A549 (cell line): Measurements from ENCODE around the gene CCR3. TPM values are rescaled to one million over a fixed set of nuclear protein-coding genes. Genes with fewer than 3 reads are reported as not detected.

ENCODE experiments used
- ATAC-seq, 2 experiments: fragments of 200-7000 bp in 1 of 2; fragments of >200 bp in 1 of 2; cut with Nextera tagmentation in 1 of 2; cut with Tn5 transposase in 1 of 2; 3 replicates each; pipeline versions ENCODE4 v1.8.0 to v1.9.1; 2018 to 2020; ENCODE audit warnings: mild to moderate bottlenecking in 1 of 2, moderate library complexity in 1 of 2
- CTCF ChIA-PET: fragments of 300-600 bp; sonication (Branson Sonifier 250); formaldehyde crosslinking; extraction: SDS; loops from one replicate; lab custom pipeline; 2021; ENCODE audit warnings: antibody characterized with exemption, inconsistent platforms; lab: Yijun Ruan, JAX
- POLR2A ChIA-PET: fragments of 350-600 bp; formaldehyde crosslinking; extraction: SDS; loops from one replicate; lab custom pipeline; 2021; ENCODE audit warnings: antibody characterized with exemption, inconsistent platforms; lab: Yijun Ruan, JAX
- DNase-seq, 2 experiments: peaks; one replicate each; pipeline versions ENCODE4 v3.0.0 to v3.0.0-alpha.2; 2011 to 2016; ENCODE audit warnings: low read depth in 1 of 2, low spot score in 1 of 2
- FAIRE-seq: peaks from 2 replicates; lab custom pipeline; 2011; peaks lifted over from hg19 to GRCh38; lab: Jason Lieb, UNC
- H3K27ac ChIP-seq, 2 experiments: fragments of >200 bp; sonication (Bioruptor Twin); formaldehyde crosslinking; 3 replicates each; pipeline ENCODE4 v1.5.1; 2016 to 2017
- H3K4me1 ChIP-seq: fragments of >200 bp; sonication (Bioruptor Twin); formaldehyde crosslinking; 3 replicates; pipeline ENCODE4 v1.6.1; 2016
- H3K4me2 ChIP-seq: fragments of >200 bp; sonication (Bioruptor Twin); formaldehyde crosslinking; 3 replicates; pipeline ENCODE4 v1.6.1; 2016
- H3K4me3 ChIP-seq: fragments of >200 bp; sonication (Bioruptor Twin); formaldehyde crosslinking; 3 replicates; pipeline ENCODE4 v1.5.1; 2016
- H3K9me3 ChIP-seq: fragments of >200 bp; sonication (Bioruptor Twin); formaldehyde crosslinking; 3 replicates; pipeline ENCODE4 v1.6.1; 2016
- CBX2 ChIP-seq: fragments of 200-600 bp; sonication (generic); IDR thresholded peaks from 2 replicates; pipeline ENCODE4 v1.6.1; 2016; ENCODE audit warnings: low read depth, mild to moderate bottlenecking, borderline replicate concordance
- CEBPB ChIP-seq, 2 experiments: fragments of >200 bp in 1 of 2; sonication (Bioruptor Twin) in 1 of 2; formaldehyde crosslinking in 1 of 2; IDR thresholded peaks; 2 replicates each; pipeline ENCODE4 v1.6.1; 2012 to 2016
- CTCF ChIP-seq: fragments of >200 bp; sonication (Bioruptor Twin); formaldehyde crosslinking; IDR thresholded peaks from 3 replicates; pipeline ENCODE4 v1.5.1; 2016
- EP300 ChIP-seq, 2 experiments: fragments of >200 bp; sonication (Bioruptor Twin); formaldehyde crosslinking; IDR thresholded peaks; 2 replicates in 1 of 2; 3 replicates in 1 of 2; pipeline ENCODE4 v1.6.1; 2016 to 2017
- ESRRA ChIP-seq: fragments of 150-350 bp; IDR thresholded peaks from 2 replicates; pipeline ENCODE4 v1.6.1; 2014; ENCODE audit warnings: mild to moderate bottlenecking, low read length, borderline replicate concordance
- FOSB ChIP-seq: fragments of 250-450 bp; sonication (Bioruptor Pico); IDR thresholded peaks from 2 replicates; pipeline ENCODE4 v1.5.0; 2020; ENCODE audit warnings: mild to moderate bottlenecking, moderate library complexity
- FOXS1 ChIP-seq: fragments of 250-450 bp; sonication (Bioruptor Pico); IDR thresholded peaks from 2 replicates; pipeline ENCODE4 v1.5.0; 2020; ENCODE audit warnings: mild to moderate bottlenecking, moderate library complexity
- GATA3 ChIP-seq: IDR thresholded peaks from 2 replicates; pipeline ENCODE4 v1.6.1; 2012; ENCODE audit warnings: borderline replicate concordance
- HOXB5 ChIP-seq: fragments of 250-450 bp; sonication (Bioruptor Pico); IDR thresholded peaks from 2 replicates; pipeline ENCODE4 v1.5.0; 2020; ENCODE audit warnings: mild to moderate bottlenecking, moderate library complexity
- JUN ChIP-seq, 2 experiments: fragments of >200 bp; sonication (Bioruptor Twin); formaldehyde crosslinking; IDR thresholded peaks; 2 replicates in 1 of 2; 3 replicates in 1 of 2; pipeline ENCODE4 v1.6.1; 2016 to 2017
- MAFK ChIP-seq: fragments of 450-650 bp; IDR thresholded peaks from 2 replicates; pipeline ENCODE4 v1.6.1; 2014; ENCODE audit not compliant: partially characterized antibody
- PHF8 ChIP-seq: fragments of 200-600 bp; sonication (generic); IDR thresholded peaks from 2 replicates; pipeline ENCODE4 v1.6.1; 2016; ENCODE audit warnings: low read depth, mild to moderate bottlenecking, antibody characterized with exemption, moderate library complexity, borderline replicate concordance
- RARB ChIP-seq: fragments of 250-450 bp; sonication (Bioruptor Pico); IDR thresholded peaks from 2 replicates; pipeline ENCODE4 v1.8.0; 2021; ENCODE audit warnings: mild to moderate bottlenecking, moderate library complexity
- RCOR1 ChIP-seq: fragments of 150-350 bp; IDR thresholded peaks from 2 replicates; pipeline ENCODE4 v1.6.1; 2014; ENCODE audit warnings: antibody characterized with exemption, low read length, low read depth
- SREBF2 ChIP-seq: fragments of 450-650 bp; IDR thresholded peaks from 2 replicates; pipeline ENCODE4 v1.6.1; 2014; ENCODE audit warnings: mild to moderate bottlenecking, moderate library complexity
- USF2 ChIP-seq: fragments of 450-650 bp; IDR thresholded peaks from 2 replicates; pipeline ENCODE4 v1.6.1; 2014; ENCODE audit warnings: antibody characterized with exemption
- ZC3H11A ChIP-seq: fragments of 450-650 bp; IDR thresholded peaks from 2 replicates; pipeline ENCODE4 v1.6.1; 2014; ENCODE audit warnings: antibody characterized with exemption, mild to moderate bottlenecking
- ZFP36 ChIP-seq: fragments of 450-650 bp; IDR thresholded peaks from 2 replicates; pipeline ENCODE4 v1.6.1; 2014; ENCODE audit warnings: borderline replicate concordance; ENCODE audit not compliant: partially characterized antibody
- ZNF302 ChIP-seq: fragments of 250-450 bp; sonication (Bioruptor Pico); IDR thresholded peaks from 2 replicates; pipeline ENCODE4 v1.9.0; 2021; ENCODE audit warnings: inconsistent platforms, mild to moderate bottlenecking, moderate library complexity
- WGBS: methylation state at CpG from one replicate; pipeline ENCODE4 v1.1.6; 2017; ENCODE audit errors: missing lambda C conversion rate; 5-methylcytosine and 5-hydroxymethylcytosine counted together
- polyA plus RNA-seq, 4 experiments: library from polyadenylated mRNA; depleted of rRNA in 3 of 4; stranded (reverse); fragments of >200 nt; fragmentation: RNase III in 1 of 4; extraction: RNeasy Plus Mini Kit Qiagen cat#74134 plus additional on column Dnase treatment in 1 of 4; gene quantifications; 2 replicates in 3 of 4; 3 replicates in 1 of 4; pipeline ENCODE4 v1.2.3, GENCODE V29; 2011 to 2017
- TF ChIP-seq, protein P1 (sequence below): fragments of >200 bp; sonication (Bioruptor Twin); formaldehyde crosslinking; IDR thresholded peaks from 2 replicates; pipeline ENCODE4 v1.6.1; 2016
- TF ChIP-seq, protein P2 (sequence below): fragments of >200 bp; sonication (Bioruptor Twin); formaldehyde crosslinking; IDR thresholded peaks from 3 replicates; pipeline ENCODE4 v1.6.1; 2016

CCR3 gene
- polyA plus RNA-seq, 2 of the 4 experiments (the other 2 are of a cell fraction): not detected

DNA sequence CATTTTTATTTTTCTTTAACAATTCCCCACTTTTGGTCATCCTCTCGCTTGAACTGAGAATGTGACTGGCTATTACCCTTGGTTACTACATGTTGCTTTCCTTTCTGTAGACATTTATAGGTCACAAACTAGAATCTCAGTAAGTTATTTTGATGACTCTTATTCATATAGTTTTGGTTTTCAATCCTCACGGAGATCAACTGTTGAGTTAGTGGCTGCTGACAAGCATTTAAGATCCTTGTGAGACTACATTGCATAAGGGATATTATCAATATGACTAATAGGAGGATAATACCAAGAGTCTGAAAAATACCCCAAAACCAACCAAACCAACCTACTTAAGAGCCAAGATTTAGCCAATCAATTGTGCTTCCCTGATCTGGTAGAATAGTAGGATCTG is 16.3 kb downstream of the CCR3 start:
- no peak overlapping the region for H3K27ac ChIP-seq
- ChIA-PET CTCF (no interaction called here), POLR2A (no interaction called here)
- 3% methylated on average over 2 of the region's 2 CpGs for WGBS
- H3K4me3 ChIP-seq: no peak overlapping the region
- ATAC-seq (no peak), DNase-seq (no peak), FAIRE-seq (no peak)
- H3K9me3 ChIP-seq: no peaks in the 10 kb centered on the region
- no peak for TF ChIP-seq ESRRA
- TF ChIP-seq HOXB5 (CRISPR knock-in tag): no peak
- no peaks in the 10 kb centered on the region for H3K4me1 ChIP-seq
- H3K4me2 ChIP-seq: no peak overlapping the region

GRCh38 chr3:46261926-46262594 is 19.8 kb downstream of the CCR3 start:
- WGBS: 25% methylated on average over 5 of the region's 5 CpGs
- no peak for FAIRE-seq

DNA sequence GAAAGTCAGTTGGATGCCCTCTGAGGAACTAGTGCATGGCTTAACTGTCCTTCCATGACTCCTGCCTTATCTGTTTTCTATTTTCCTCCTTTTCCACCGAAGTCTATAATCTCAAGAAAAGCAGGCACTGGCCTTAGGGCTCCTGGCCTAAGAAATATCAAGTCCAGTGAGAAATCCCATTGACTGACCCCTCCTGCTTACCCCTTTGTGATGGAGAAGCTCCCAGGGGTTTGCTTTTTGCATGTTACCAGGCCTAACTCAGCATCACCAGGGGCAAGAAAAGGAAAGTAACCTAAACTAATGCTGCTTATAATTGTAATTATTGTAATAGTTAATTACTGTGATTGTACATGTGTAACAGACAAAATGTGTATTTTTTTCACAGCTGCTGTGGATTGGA is 21.7 kb downstream of the CCR3 start:
- ATAC-seq (no peak), FAIRE-seq (no peak)
- POLR2A ChIA-PET: no interaction called here

More at GRCh38 chr3:46261926-46262594, 19.8 kb downstream of the CCR3 start:
- Histone ChIP-seq H3K4me3 (no peak overlapping the region), H3K9me3 (no peaks in the 10 kb centered on the region), H3K4me1 (no peaks in the 10 kb centered on the region), H3K27ac (no peak overlapping the region), H3K4me2 (no peak overlapping the region; the same call in 2 of the 3 replicates)
- ChIA-PET POLR2A (no interaction called here), CTCF (no interaction called here)
- no peak for DNase-seq
- TF ChIP-seq GATA3 (no peak), EP300 (IDR thresholded peaks at IDR 0.05) (no peak), FOSB (CRISPR knock-in tag) (no peak), ZNF302 (CRISPR knock-in tag) (no peak), SREBF2 (no peak), CEBPB (IDR thresholded peaks at IDR 0.05) (no peak), RCOR1 (no peak), FOXS1 (CRISPR knock-in tag) (no peak), MAFK (no peak), PHF8 (no peak), ZFP36 (no peak)
- no peak for ATAC-seq

More for the DNA sequence above, 21.7 kb downstream of the CCR3 start:
- Histone ChIP-seq H3K4me1 (no peaks in the 10 kb centered on the region), H3K4me3 (no peak overlapping the region), H3K4me2 (no peak overlapping the region), H3K27ac (no peak overlapping the region), H3K9me3 (no peaks in the 10 kb centered on the region)
- 14% methylated on average over 1 of the region's 1 CpG for WGBS
- CTCF ChIA-PET: no interaction called here
- TF ChIP-seq, protein P1, sequence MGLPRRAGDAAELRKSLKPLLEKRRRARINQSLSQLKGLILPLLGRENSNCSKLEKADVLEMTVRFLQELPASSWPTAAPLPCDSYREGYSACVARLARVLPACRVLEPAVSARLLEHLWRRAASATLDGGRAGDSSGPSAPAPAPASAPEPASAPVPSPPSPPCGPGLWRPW: no peak
- TF ChIP-seq ESRRA (no peak), USF2 (no peak), EP300 (IDR thresholded peaks at IDR 0.05) (no peak), CBX2 (no peak), CEBPB (IDR thresholded peaks at IDR 0.05) (no peak), RARB (CRISPR knock-in tag) (no peak), ZC3H11A (no peak), FOSB (CRISPR knock-in tag) (no peak), CTCF (no peak), JUN (IDR thresholded peaks at IDR 0.05) (no peak), HOXB5 (CRISPR knock-in tag) (no peak)
- TF ChIP-seq, protein P2, sequence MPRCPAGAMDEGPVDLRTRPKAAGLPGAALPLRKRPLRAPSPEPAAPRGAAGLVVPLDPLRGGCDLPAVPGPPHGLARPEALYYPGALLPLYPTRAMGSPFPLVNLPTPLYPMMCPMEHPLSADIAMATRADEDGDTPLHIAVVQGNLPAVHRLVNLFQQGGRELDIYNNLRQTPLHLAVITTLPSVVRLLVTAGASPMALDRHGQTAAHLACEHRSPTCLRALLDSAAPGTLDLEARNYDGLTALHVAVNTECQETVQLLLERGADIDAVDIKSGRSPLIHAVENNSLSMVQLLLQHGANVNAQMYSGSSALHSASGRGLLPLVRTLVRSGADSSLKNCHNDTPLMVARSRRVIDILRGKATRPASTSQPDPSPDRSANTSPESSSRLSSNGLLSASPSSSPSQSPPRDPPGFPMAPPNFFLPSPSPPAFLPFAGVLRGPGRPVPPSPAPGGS: no peak
- no peak for DNase-seq
